Measurements from ENCODE around the gene KPNA4. TPM values are rescaled to one million over a fixed set of nuclear protein-coding genes. Genes with fewer than 3 reads are reported as not detected.

Gene KPNA4
- total and polyA plus RNA-seq, 10 donors, result 8.3 to 50.6 (median 36.0) TPM

GRCh38 chr3:160540551-160540950 lies 24.8 kb downstream of the KPNA4 start:
- H3K4me1 ChIP-seq, result peaks cover 8 to 81% (median 35%) of the 10 kb centered on the region in 6 donors
- no peaks in the 10 kb centered on the region for H3K9me3 ChIP-seq
- H3K27ac ChIP-seq, result no peak overlapping the region
- no peak for TF ChIP-seq POLR2A (IDR thresholded peaks at IDR 0.05)
- TF ChIP-seq CTCF (IDR thresholded peaks at IDR 0.05 in 8 of 11, conservative IDR thresholded peaks at IDR 0.05 in 3 of 11), result no peak
- TF ChIP-seq POLR2AphosphoS5 (IDR thresholded peaks at IDR 0.05), result no peak
- DNase-seq, result no peak
- no peak overlapping the region for H3K4me3 ChIP-seq
- H3K27me3 ChIP-seq (replicated peaks in 1 of 7), result no peaks in the 10 kb centered on the region
- H3K36me3 ChIP-seq, result peaks cover 0 to 7% (median 0%) of the 10 kb centered on the region in 6 donors
- 67 to 100% (median 98%) methylated on average over 2 of the region's 2 CpGs for WGBS, 5 donors
- intact Hi-C loops (cut with DNase I; ENCODE audit: low total_unique reads), result no loop called here

- H3K27ac ChIP-seq, result no peak overlapping the region
- no peaks in the 10 kb centered on the region for H3K9me3 ChIP-seq
- no peak overlapping the region for H3K4me3 ChIP-seq
- H3K36me3 ChIP-seq, result peaks cover 0 to 23% (median 12%) of the 10 kb centered on the region in 6 donors
- H3K27me3 ChIP-seq (replicated peaks in 1 of 7), result no peaks in the 10 kb centered on the region
- peaks cover 3 to 64% (median 28%) of the 10 kb centered on the region in 6 donors for H3K4me1 ChIP-seq
- intact Hi-C loops (cut with DNase I; ENCODE audit: low total_unique reads), result no loop called here
- DNase-seq, result no peak
- TF ChIP-seq CTCF (IDR thresholded peaks at IDR 0.05 in 8 of 11, conservative IDR thresholded peaks at IDR 0.05 in 3 of 11), result no peak
These were observed 26.5 kb downstream of the KPNA4 start for GRCh38 chr3:160538895-160539294.

- H3K4me3 ChIP-seq, result no peak overlapping the region
- WGBS, 5 donors, result 76 to 82% (median 81%) methylated on average over 1 of the region's 1 CpG
- no peak overlapping the region for H3K27ac ChIP-seq
- intact Hi-C loops (cut with DNase I; ENCODE audit: low total_unique reads), result no loop called here
- peaks cover 0 to 35% (median 18%) of the 10 kb centered on the region in 6 donors for H3K36me3 ChIP-seq
- no peaks in the 10 kb centered on the region for H3K9me3 ChIP-seq
- TF ChIP-seq CTCF (IDR thresholded peaks at IDR 0.05 in 8 of 11, conservative IDR thresholded peaks at IDR 0.05 in 3 of 11) (no peak), POLR2A (IDR thresholded peaks at IDR 0.05) (no peak), POLR2AphosphoS5 (IDR thresholded peaks at IDR 0.05) (no peak)
- peaks cover 3 to 53% (median 20%) of the 10 kb centered on the region in 6 donors for H3K4me1 ChIP-seq
- no peak for DNase-seq
- no peaks in the 10 kb centered on the region for H3K27me3 ChIP-seq (replicated peaks in 1 of 7)
These were observed 27.6 kb downstream of the KPNA4 start for GRCh38 chr3:160537729-160538128.

GRCh38 chr3:160532371-160532770 lies 33.0 kb downstream of the KPNA4 start:
- Histone ChIP-seq H3K36me3 (peaks cover 0 to 88% (median 55%) of the 10 kb centered on the region in 6 donors), H3K4me3 (no peak overlapping the region), H3K4me1 (peaks cover 0 to 9% (median 0%) of the 10 kb centered on the region in 6 donors), H3K27ac (no peak overlapping the region), H3K9me3 (no peaks in the 10 kb centered on the region), H3K27me3 (replicated peaks in 1 of 7) (no peaks in the 10 kb centered on the region)
- no peak for DNase-seq
- no peak for TF ChIP-seq POLR2AphosphoS5 (IDR thresholded peaks at IDR 0.05)
- TF ChIP-seq CTCF (IDR thresholded peaks at IDR 0.05 in 8 of 11, conservative IDR thresholded peaks at IDR 0.05 in 3 of 11), result no peak
- TF ChIP-seq POLR2A (IDR thresholded peaks at IDR 0.05), result no peak
- intact Hi-C loops (cut with DNase I; ENCODE audit: low total_unique reads), result no loop called here

Data from spleen (tissue), 11 donors.